ENCODE results near the gene WWOX.

The WWOX gene

DNA sequence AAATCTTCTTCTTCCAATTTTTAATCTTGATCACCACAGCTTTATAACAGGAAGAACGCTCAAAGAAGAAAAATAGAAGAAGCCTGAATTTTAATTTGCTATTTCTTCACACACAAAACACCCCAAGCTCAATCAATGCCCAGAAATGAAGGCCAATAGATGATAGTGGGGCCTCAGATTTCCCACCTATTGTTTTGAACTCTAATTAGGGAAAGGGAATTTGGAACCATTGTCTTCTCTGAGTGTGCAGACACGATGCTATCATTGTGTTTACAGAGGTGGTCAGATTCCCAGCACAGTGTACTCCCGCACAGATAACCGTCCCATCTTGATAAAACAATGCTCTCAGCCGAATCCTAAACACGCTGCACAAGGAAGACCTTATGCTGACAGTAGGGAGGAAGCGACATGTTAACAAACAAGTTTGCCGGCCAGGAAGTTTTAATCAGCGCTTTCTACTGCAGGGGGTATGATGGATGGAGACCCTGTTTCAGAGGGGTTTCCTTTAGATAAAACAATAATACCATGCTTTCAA is 816.4 kb downstream of the WWOX start:
- H3K4me3 ChIP-seq (ENCODE audit: low read depth, low read length) = no peak overlapping the region

GRCh38 chr16:78916928-78917545 is 817.6 kb downstream of the WWOX start:
- H3K4me3 ChIP-seq (ENCODE audit: low read depth, low read length) = no peak overlapping the region

DNA sequence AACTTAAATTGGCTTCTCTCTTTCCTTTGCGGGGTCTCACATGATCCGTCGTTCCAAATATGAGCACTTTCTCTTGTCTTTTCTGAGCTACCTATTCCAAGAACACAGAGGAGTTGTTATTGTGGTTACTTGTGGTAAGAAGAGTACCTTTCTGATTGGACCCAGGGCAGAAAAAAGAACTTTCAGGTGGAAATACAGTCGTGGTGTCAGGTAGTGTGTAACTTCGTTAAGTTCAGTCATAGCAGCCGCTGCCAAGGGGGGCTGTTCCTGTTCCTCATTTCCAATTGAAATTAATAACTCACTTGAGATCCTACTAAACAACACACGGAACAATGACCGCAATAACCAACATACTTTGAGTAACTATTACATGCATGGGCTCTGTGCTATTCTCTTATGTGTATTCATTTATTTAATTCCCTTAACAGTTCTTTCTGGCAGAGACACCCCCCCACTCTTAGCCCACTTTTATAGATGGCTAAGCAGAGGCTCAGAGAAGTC is 819.4 kb downstream of the WWOX start:
- H3K4me3 ChIP-seq (ENCODE audit: low read depth, low read length) = no peak overlapping the region

DNA sequence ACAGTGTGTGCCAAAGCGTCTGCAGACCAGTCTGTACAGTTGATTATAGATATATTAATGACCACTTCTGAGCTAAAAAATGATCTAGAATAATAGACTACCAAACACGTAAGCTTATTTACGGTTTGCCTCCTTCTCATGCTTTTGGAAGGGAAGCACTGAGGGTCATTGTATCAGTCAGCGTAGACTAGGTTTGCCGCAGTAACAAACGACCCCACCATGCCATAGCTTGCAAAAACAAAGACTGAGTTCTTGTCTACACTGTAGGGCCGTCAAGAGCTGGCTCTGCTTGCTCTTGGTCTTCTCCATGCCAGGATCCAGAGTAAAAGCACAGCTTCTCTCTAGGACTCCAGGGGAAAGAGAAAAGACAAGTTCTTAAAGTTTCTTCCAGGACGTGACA is 820.4 kb downstream of the WWOX start:
- no peak overlapping the region for H3K4me3 ChIP-seq (ENCODE audit: low read depth, low read length)

DNA sequence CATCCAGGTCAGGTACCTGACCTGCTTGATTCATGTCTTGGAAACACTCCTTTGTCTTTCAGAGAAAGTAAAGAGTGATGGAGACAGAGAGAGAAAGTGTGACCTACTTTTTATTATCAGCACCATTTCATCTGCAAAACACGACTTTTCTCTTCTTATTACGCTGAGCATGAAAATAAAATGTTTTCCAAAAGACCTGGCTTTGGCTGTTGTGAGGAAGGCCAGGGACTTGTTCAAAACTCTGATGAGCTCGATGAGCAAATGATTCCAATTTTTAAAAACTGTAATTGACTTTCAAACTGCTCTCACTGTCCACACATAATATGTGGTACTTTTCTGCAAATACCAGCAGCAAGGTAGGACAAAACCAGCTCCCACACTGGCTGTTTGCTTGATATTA is 821.2 kb downstream of the WWOX start:
- H3K4me3 ChIP-seq (ENCODE audit: low read depth, low read length) = no peak overlapping the region

DNA sequence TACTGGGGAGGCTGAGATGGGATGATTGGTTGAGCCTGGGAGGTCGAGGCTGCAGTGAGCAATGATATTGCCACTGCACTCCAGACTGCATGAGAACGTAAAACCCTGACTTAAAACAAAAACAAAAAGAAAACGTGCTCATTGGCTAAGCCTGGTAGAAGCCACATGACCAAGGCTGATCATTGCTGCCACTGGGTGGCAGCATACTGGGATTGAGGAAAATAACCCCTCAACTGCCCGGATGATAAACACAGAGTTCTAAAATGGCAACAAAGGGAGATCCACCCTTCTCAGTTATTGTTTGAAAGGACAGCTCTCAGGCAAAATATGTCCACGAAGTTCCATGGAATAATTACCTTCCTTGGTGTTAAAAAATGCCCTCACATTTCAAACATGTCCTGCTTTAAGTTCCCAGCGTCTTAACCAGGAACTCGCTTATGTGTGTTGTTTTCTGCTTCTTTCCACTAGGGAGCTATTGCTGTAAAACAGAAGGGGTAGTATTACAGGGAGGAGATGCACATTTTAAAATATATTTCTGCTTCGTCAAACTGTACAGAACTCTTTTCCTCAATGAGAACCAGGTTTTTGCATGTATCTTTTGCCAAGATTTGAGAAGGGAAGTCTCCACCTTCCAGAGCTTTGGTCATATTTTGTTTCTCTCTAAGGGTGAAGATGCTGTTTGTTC is 825.8 kb downstream of the WWOX start:
- H3K4me3 ChIP-seq (ENCODE audit: low read depth, low read length) = no peak overlapping the region

DNA sequence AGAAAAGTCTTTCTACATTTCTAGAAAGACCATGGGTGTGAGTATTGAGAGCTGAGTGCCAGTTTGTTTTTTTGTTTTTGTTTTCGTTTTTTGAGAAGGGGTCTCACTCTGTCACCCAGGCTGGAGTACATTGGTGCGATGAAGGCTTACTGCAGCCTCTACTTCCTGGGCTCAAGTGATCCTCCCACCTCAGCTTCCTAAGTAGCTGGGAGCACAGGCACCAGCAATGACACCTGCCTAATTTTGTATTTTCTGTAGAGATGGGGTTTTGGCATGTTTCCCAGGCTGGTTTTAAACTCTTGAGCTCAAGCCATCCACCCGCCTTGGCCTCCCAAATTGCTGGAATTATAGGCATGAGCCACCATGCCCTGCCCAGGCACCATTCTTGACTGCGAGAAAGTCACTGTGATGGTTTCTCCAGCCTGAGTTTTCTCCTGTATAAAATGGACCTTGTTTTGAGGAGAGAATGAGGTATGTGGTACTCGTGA is 827.3 kb downstream of the WWOX start:
- no peak overlapping the region for H3K4me3 ChIP-seq (ENCODE audit: low read depth, low read length)

DNA sequence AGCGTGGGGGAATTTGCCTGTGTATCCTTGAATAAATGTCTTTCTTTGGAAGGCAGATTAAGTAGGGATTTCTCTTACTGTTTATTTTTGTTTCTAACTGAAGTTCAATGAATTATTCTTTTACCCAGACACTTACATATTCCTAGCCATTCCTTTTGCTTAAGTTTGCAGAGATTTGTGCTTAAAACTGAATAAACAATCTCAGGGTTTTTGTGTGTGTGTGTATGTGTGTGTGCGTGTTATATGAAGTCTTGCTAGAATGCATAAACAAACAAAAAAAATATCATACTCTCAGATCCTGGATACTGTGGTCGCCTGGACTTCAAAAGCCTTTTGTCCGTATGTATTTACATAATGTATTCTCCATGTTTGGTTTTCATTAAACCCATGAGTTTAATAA is 828.3 kb downstream of the WWOX start:
- H3K4me3 ChIP-seq (ENCODE audit: low read depth, low read length) = no peak overlapping the region

GRCh38 chr16:78929841-78930240 is 830.4 kb downstream of the WWOX start:
- H3K4me3 ChIP-seq (ENCODE audit: low read depth, low read length) = no peak overlapping the region

DNA sequence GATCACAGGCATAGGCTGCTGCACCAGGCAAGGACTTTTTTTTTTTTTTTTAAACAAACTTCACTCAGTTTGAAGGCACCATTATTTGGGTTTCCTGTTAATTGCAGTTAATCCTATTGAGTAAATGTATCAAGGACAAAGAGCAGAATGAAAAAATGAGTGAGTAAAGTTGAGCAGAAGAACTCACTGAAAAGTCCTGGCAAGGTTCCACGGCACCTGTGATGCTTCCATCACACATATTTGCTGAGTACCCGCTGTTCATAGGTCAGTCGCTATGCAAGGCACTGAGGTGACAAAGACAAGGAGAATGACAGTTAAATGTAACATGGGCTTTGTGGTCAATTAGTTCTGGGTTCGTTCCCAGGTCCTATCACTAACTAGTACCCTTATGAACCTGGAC is 831.1 kb downstream of the WWOX start:
- H3K4me3 ChIP-seq (ENCODE audit: low read depth, low read length) = no peak overlapping the region

DNA sequence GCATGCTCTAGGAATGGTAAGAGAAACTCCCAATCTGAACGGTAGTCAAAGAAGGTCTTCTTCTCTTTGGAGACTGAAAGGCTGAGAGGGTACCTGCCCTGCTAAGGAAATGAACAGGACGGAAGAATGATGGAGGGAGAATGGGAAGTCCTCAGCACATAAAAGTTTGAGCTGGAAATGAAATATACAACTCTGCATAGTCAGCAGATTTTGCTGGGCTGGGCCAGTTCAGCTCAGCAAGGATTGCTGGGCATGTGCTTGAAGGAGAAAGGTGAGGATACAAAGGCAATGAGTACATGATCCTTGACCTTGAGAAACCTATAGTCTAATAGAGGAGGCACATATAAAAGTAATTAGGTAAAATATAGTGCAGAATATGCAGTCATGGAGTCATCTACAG is 831.8 kb downstream of the WWOX start:
- H3K4me3 ChIP-seq (ENCODE audit: low read depth, low read length) = no peak overlapping the region

DNA sequence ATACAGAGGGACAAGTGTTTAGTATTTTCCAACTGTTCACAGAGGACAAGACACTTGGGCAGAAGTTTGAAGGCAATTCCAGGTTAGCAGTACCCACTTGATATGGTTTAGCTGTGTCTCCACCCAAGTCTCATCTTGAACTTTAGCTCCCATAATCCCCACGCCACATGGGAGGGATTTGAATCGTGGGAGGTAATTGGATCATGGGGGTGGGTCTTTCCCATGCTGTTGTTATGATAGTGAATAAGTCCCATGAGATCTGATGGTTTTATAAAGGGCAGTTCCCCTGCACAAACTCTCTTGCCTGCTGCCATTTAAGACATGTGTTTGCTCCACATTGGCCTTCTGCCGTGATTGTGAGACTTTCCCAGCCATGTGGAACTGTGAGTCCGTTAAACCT is 832.2 kb downstream of the WWOX start:
- no peak overlapping the region for H3K4me3 ChIP-seq (ENCODE audit: low read depth, low read length)

DNA sequence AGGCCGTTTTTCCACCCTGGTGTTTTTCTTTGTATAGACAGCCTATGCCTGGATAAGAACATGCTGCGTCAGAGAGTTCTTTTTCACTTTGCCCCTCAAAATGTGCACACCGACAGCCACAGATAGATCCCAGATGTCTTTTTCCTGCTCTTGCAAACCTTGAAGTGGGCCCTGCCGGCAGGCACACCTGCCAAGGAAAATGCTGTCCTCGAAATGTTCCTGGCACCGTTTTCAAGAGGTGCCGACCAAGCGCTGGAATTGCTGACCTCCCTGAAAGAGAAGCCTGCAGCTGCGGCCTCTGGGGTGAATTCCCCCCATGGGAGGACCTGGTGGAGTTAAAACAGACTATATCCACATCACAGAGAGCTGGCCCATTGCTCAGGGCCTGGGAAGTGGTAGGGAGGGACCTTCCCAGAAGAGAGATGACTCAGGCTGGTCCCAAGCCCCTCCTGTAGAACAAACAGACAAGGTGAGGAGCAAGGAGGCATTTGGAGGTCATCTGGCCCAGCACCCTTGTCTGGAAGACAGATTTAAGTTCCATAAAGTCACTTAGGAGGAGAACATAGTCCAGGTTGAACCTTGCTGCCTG is 833.0 kb downstream of the WWOX start:
- no peak overlapping the region for H3K4me3 ChIP-seq (ENCODE audit: low read depth, low read length)

DNA sequence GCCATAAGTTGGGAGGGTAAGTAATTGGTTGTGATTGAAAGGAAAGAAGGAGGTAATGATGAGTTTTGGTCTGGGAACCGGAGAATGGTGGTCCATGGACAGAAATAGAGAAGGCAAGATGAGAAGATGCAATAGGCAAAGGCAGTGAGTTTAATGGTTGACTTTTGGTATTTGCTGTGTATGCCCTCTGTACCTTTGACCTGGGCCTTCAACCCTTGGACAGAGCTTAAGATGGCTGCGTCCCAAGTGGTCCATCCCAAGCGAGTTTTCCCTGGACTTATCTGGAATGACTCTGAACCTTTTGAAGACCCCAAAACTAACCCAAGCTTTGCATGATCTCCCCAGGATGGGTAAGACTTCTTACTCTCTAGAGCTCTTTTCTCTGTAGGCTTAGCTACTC is 836.6 kb downstream of the WWOX start:
- H3K4me3 ChIP-seq (ENCODE audit: low read depth, low read length) = no peak overlapping the region

- H3K4me3 ChIP-seq (ENCODE audit: low read depth, low read length) = no peak overlapping the region
Measured at GRCh38 chr16:78939597-78939996, 840.1 kb downstream of the WWOX start.

DNA sequence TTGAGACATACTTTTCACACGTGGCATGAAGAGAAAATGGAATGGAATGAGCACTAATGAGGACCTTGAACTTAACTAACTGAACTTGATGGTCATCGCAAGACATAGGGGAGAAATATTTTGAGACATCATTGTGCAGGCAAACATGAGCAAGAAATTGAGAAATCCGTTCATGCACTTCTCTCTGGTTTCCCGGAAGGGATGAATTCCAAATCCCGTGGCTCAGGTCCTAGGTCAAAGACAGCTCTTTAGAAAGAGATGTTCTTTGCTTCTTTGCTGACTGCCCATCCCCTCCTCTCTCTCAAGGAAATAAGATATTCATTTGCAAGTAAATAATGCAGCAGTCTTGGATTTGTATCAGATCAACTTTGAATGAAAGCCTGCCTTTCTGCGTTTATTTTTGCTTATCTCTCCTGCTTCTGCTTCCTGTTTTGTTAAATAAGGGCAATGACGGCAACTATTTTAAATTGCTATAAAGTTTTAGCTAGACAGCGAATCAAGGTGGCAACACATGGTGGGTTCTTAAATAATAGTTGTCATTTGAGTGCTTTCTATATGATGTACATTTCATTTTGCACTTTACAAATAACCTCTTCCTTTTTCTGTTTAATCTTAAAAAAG is 843.3 kb downstream of the WWOX start:
- H3K4me3 ChIP-seq (ENCODE audit: low read depth, low read length) = no peak overlapping the region

- no peak overlapping the region for H3K4me3 ChIP-seq (ENCODE audit: low read depth, low read length)
Measured at GRCh38 chr16:78945336-78945735, 845.9 kb downstream of the WWOX start.

GRCh38 chr16:78946556-78946955 is 847.1 kb downstream of the WWOX start:
- H3K4me3 ChIP-seq (ENCODE audit: low read depth, low read length) = no peak overlapping the region

GRCh38 chr16:78950768-78951167 is 851.3 kb downstream of the WWOX start:
- H3K4me3 ChIP-seq (ENCODE audit: low read depth, low read length) = no peak overlapping the region

GRCh38 chr16:78952630-78953029 is 853.2 kb downstream of the WWOX start:
- no peak overlapping the region for H3K4me3 ChIP-seq (ENCODE audit: low read depth, low read length)

GRCh38 chr16:78953526-78953925 is 854.1 kb downstream of the WWOX start:
- H3K4me3 ChIP-seq (ENCODE audit: low read depth, low read length) = no peak overlapping the region

DNA sequence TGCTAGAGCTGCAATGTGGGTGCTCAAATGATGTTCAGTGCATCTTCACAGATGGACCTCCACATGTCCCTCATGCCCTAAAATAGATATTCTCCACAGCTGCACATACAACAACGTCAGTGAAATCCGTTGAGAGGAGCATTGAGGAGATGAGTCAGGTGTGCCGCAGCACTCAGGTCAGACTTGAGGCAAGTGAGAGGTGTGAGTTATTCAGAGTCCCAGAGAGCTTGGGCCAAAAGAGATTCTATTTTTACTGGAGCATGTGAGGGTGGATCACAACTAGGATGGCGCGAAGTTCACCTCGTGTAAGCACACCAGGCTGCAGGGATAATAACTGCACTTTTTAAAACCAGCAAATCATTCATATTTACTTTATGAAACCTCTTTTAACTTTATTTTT is 855.8 kb downstream of the WWOX start:
- no peak overlapping the region for H3K4me3 ChIP-seq (ENCODE audit: low read depth, low read length)
